Colonic mucosa (tissue), 4 donors: Measurements from ENCODE around the gene PRELP. TPM values are rescaled to one million over a fixed set of nuclear protein-coding genes. Genes with fewer than 3 reads are reported as not detected.

Experiments used
- DNase-seq: peaks from one replicate; pipeline ENCODE4 v3.0.0-alpha.2; 2020
- H3K27ac ChIP-seq: fragments of 200-600 bp; one replicate; pipeline ENCODE4 v1.8.0; 2021
- H3K27me3 ChIP-seq: fragments of 200-600 bp; one replicate; pipeline ENCODE4 v1.8.0; 2021
- H3K36me3 ChIP-seq: fragments of 200-600 bp; one replicate; pipeline ENCODE4 v1.8.0; 2021
- H3K4me1 ChIP-seq: fragments of 200-600 bp; one replicate; pipeline ENCODE4 v1.8.0; 2021; ENCODE audit warnings: mild to moderate bottlenecking
- H3K4me3 ChIP-seq: fragments of 200-600 bp; one replicate; pipeline ENCODE4 v1.8.0; 2021
- H3K9ac ChIP-seq, 2 donors: one replicate each; pipeline ENCODE4 v1.7.0; 2013; ENCODE audit warnings: control low read depth in 2 of 2, low read depth in 2 of 2, low read length in 2 of 2
- H3K9me3 ChIP-seq: fragments of 200-600 bp; one replicate; pipeline ENCODE4 v1.8.0; 2021
- CTCF ChIP-seq: fragments of 200-600 bp; IDR thresholded peaks from one replicate; pipeline ENCODE4 v1.8.0; 2022; ENCODE audit warnings: antibody characterized with exemption, mild to moderate bottlenecking
- intact Hi-C: fragments of 100-400 bp; cut with DNase I; formaldehyde crosslinking; loops from one replicate; pipeline ENCODE4 v1.14.1; 2022
- total RNA-seq, 2 donors: library from RNA; stranded (reverse); fragmentation: NEBNext Ultra II Directional in 1 of 2; extraction: Animal tissue kit (Norgen Biotek cat#: 25700) in 1 of 2; gene quantifications; one replicate each; pipeline ENCODE4 v1.2.1, GENCODE V29; 2021
- donor health status: healthy.
- donor health status: DM: no; HTN: no; CAD: no.
- donor health status: DM: no; HTN: no; CAD: no.

PRELP gene
- total RNA-seq, 2 donors from 2014 or later: 2.4 to 9.3 TPM

DNA sequence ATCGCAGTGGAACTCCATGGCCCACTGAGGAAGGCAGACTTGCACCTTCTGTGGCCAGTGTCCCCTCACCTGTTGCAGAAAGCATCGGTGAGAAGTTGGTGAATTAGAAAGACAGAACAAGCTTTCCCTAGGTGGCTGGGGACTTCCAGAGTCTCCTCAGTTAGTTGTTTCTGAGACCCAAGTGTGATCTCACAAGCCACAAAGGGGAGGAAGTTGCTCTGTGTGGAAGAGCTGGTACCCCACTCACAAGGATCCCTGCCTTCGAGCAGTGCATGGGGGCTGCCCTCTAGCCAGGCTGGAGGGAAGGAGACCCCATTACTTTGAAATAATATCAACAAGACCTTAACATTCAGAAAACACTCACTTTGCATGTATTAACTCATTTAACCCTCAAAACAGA lies 2.1 kb downstream of the PRELP start:
- Histone ChIP-seq H3K4me1 (peaks cover 5% of the 10 kb centered on the region), H3K9me3 (no peaks in the 10 kb centered on the region), H3K9ac (no peak overlapping the region), H3K4me3 (no peak overlapping the region), H3K27me3 (no peaks in the 10 kb centered on the region), H3K36me3 (no peaks in the 10 kb centered on the region), H3K27ac (peak overlapping the region; percentile 22)
- intact Hi-C loops: no loop called here
- no peak for DNase-seq
- TF ChIP-seq CTCF: no peak

- Histone ChIP-seq H3K9ac (no peak overlapping the region), H3K36me3 (no peaks in the 10 kb centered on the region), H3K27me3 (no peaks in the 10 kb centered on the region), H3K4me3 (no peak overlapping the region), H3K9me3 (no peaks in the 10 kb centered on the region), H3K4me1 (peaks cover 5% of the 10 kb centered on the region), H3K27ac (peak overlapping the region; percentile 22)
- intact Hi-C loops: no loop called here
- no peak for TF ChIP-seq CTCF
- DNase-seq: no peak
Observed at GRCh38 chr1:203478231-203478630, 2.6 kb downstream of the PRELP start.

DNA sequence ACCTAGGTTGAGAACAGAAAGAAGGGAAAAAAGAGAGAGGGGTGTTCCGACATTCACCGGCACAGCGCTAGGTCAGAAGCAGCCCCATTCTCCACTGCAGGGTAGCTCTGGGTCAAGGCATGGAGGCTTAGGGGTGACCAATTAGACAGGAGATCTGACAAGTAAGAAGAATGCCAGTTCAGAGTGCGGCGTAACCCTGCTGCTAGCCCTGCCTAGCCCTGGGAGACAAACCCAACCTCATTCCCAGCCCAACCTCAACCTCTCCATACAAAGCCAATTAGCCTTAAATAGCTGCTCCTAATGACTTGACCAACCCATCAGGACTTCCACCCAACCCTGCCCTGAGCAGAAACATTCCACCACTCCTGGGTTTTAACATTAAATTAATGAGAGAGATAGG lies 3.4 kb downstream of the PRELP start:
- peaks cover 5% of the 10 kb centered on the region for H3K4me1 ChIP-seq
- intact Hi-C loops: no loop called here
- H3K9me3 ChIP-seq: no peaks in the 10 kb centered on the region
- H3K36me3 ChIP-seq: no peaks in the 10 kb centered on the region
- no peak overlapping the region for H3K9ac ChIP-seq
- no peaks in the 10 kb centered on the region for H3K27me3 ChIP-seq
- no peak for DNase-seq
- H3K27ac ChIP-seq: no peak overlapping the region
- H3K4me3 ChIP-seq: no peak overlapping the region
- no peak for TF ChIP-seq CTCF

GRCh38 chr1:203479646-203480045 lies 4.0 kb downstream of the PRELP start:
- no peak for DNase-seq
- no peak overlapping the region for H3K4me3 ChIP-seq
- H3K27ac ChIP-seq: no peak overlapping the region
- H3K9me3 ChIP-seq: no peaks in the 10 kb centered on the region
- H3K27me3 ChIP-seq: no peaks in the 10 kb centered on the region
- intact Hi-C loops: loop anchor here (10.0 kb wide), 1 partner anchor 215 kb away; no protein-coding TSS in a partner anchor
- H3K36me3 ChIP-seq: no peaks in the 10 kb centered on the region
- H3K4me1 ChIP-seq: peaks cover 5% of the 10 kb centered on the region
- H3K9ac ChIP-seq: no peak overlapping the region
- TF ChIP-seq CTCF: no peak

DNA sequence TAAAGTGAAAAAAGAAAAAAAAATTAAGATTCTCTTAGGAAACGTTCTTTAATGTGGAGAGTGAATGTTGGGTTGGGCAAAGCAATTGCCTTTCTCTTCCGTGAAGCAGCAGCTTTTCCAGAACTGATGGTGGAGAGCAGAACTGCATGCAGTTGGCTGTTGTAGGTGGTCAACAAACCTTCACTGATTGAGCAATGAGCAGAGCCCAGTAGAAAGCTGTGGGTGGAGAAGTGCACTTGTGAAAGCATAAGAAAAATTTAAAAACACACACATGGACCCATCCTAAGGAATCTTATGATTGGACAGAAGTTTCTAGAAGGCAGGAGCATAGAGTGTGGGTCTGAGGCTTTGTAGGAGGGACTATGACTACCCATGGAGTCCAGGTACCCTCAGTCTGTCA lies 4.5 kb downstream of the PRELP start:
- H3K9me3 ChIP-seq: no peaks in the 10 kb centered on the region
- intact Hi-C loops: loop anchor here (10.0 kb wide), 1 partner anchor 215 kb away; no protein-coding TSS in a partner anchor
- no peak for DNase-seq
- H3K4me3 ChIP-seq: no peak overlapping the region
- no peaks in the 10 kb centered on the region for H3K36me3 ChIP-seq
- no peaks in the 10 kb centered on the region for H3K27me3 ChIP-seq
- H3K4me1 ChIP-seq: peaks cover 5% of the 10 kb centered on the region
- no peak overlapping the region for H3K9ac ChIP-seq
- TF ChIP-seq CTCF: no peak
- peak overlapping the region; percentile 52 for H3K27ac ChIP-seq
